ENCODE measurements around the gene VPS51. TPM values are rescaled to one million over a fixed set of nuclear protein-coding genes. Genes with fewer than 3 reads are reported as not detected.

VPS51 gene
- polyA plus RNA-seq, 3 donors, result 37.2 to 77.3 (median 39.4) TPM

GRCh38 chr11:65063532-65063931 lies 32.5 kb upstream of the VPS51 start:
- Histone ChIP-seq H3K27ac (ENCODE audit: low read depth in 1 of 2, low read length in 2 of 2) (no peak overlapping the region), H2AFZ (ENCODE audit: insufficient read depth, low read depth, low read length, poor library complexity, severe bottlenecking) (no peak overlapping the region), H4K20me1 (ENCODE audit: insufficient read depth, low read length) (no peaks in the 10 kb centered on the region), H3K4me3 (replicated peaks in 1 of 3; ENCODE audit: low read depth in 2 of 3, low read length in 3 of 3) (no peak overlapping the region), H3K9ac (ENCODE audit: insufficient read depth, low read length, poor library complexity, severe bottlenecking) (no peak overlapping the region), H3K36me3 (replicated peaks in 1 of 2; ENCODE audit: control insufficient read depth in 1 of 2, insufficient read depth in 2 of 2, low read length in 2 of 2) (no peaks in the 10 kb centered on the region), H3K9me3 (replicated peaks in 1 of 2; ENCODE audit: control insufficient read depth in 1 of 2, insufficient read depth in 1 of 2, low read length in 2 of 2) (no peaks in the 10 kb centered on the region), H3K4me2 (replicated peaks; ENCODE audit: extremely low read depth, low read length, poor library complexity, severe bottlenecking) (no peak overlapping the region), H3K27me3 (ENCODE audit: control insufficient read depth in 2 of 2, insufficient read depth in 2 of 2, low read length in 2 of 2) (no peaks in the 10 kb centered on the region), H3K4me1 (ENCODE audit: control insufficient read depth in 1 of 2, insufficient read depth in 2 of 2, low read length in 2 of 2) (peaks cover 5 to 8% of the 10 kb centered on the region in 2 donors), H3K79me2 (ENCODE audit: insufficient read depth, low read length) (no peaks in the 10 kb centered on the region)
- TF ChIP-seq CTCF (IDR thresholded peaks at IDR 0.05), result no peak
- 93% methylated on average over 1 of the region's 3 CpGs for WGBS (ENCODE audit: insufficient coverage)
- Mint-ChIP-seq H3K4me1 (peaks cover 31% of the 10 kb centered on the region), H3K4me3 (no peak overlapping the region), H3K27ac (no peak overlapping the region), H3K27me3 (ENCODE audit: low read depth in 3 of 3) (peaks cover 7 to 16% (median 12%) of the 10 kb centered on the region in 3 donors), H3K36me3 (no peaks in the 10 kb centered on the region), H3K9me3 (peaks cover 0 to 4% (median 0%) of the 10 kb centered on the region in 7 donors)
- intact Hi-C loops (cut with micrococcal nuclease), result no loop called here
- no peak for DNase-seq

- Histone ChIP-seq H3K4me3 (replicated peaks in 1 of 3; ENCODE audit: low read depth in 2 of 3, low read length in 3 of 3) (no peak overlapping the region), H3K9ac (ENCODE audit: insufficient read depth, low read length, poor library complexity, severe bottlenecking) (no peak overlapping the region), H4K20me1 (ENCODE audit: insufficient read depth, low read length) (no peaks in the 10 kb centered on the region), H3K27me3 (ENCODE audit: control insufficient read depth in 2 of 2, insufficient read depth in 2 of 2, low read length in 2 of 2) (no peaks in the 10 kb centered on the region), H3K36me3 (replicated peaks in 1 of 2; ENCODE audit: control insufficient read depth in 1 of 2, insufficient read depth in 2 of 2, low read length in 2 of 2) (no peaks in the 10 kb centered on the region), H3K9me3 (replicated peaks in 1 of 2; ENCODE audit: control insufficient read depth in 1 of 2, insufficient read depth in 1 of 2, low read length in 2 of 2) (no peaks in the 10 kb centered on the region), H3K4me2 (replicated peaks; ENCODE audit: extremely low read depth, low read length, poor library complexity, severe bottlenecking) (no peak overlapping the region), H2AFZ (ENCODE audit: insufficient read depth, low read depth, low read length, poor library complexity, severe bottlenecking) (no peak overlapping the region), H3K79me2 (ENCODE audit: insufficient read depth, low read length) (no peaks in the 10 kb centered on the region), H3K27ac (ENCODE audit: low read depth in 1 of 2, low read length in 2 of 2) (no peak overlapping the region), H3K4me1 (ENCODE audit: control insufficient read depth in 1 of 2, insufficient read depth in 2 of 2, low read length in 2 of 2) (peaks cover 5 to 8% of the 10 kb centered on the region in 2 donors)
- no peak for TF ChIP-seq CTCF (IDR thresholded peaks at IDR 0.05)
- H3K4me1 Mint-ChIP-seq, result peaks cover 31% of the 10 kb centered on the region
- no peaks in the 10 kb centered on the region for H3K36me3 Mint-ChIP-seq
- H3K9me3 Mint-ChIP-seq, result peaks cover 0 to 4% (median 0%) of the 10 kb centered on the region in 7 donors
- H3K4me3 Mint-ChIP-seq, result no peak overlapping the region
- WGBS (ENCODE audit: insufficient coverage), result no CpG with 5 or more reads among the region's 4 CpGs
- H3K27ac Mint-ChIP-seq, result no peak overlapping the region
- intact Hi-C loops (cut with micrococcal nuclease), result no loop called here
- H3K27me3 Mint-ChIP-seq (ENCODE audit: low read depth in 3 of 3), result peaks cover 7 to 13% (median 11%) of the 10 kb centered on the region in 3 donors
- no peak for DNase-seq
These were observed 31.2 kb upstream of the VPS51 start for GRCh38 chr11:65064847-65065240.
